ENCODE data around the gene SLC30A7.
"Not testable (repeated sequence)": the region's sequence is repeated elsewhere in the genome, so short reads cannot be mapped to it uniquely, and the experiment has no call there.

SLC30A7 gene

GRCh38 chr1:100889869-100890482 lies 5.9 kb upstream of the SLC30A7 start:
- DNase-seq (ENCODE audit: low read depth in 3 of 3, low spot score in 1 of 3) = not testable (repeated sequence)

GRCh38 chr1:100891380-100891779 lies 4.5 kb upstream of the SLC30A7 start:
- DNase-seq (ENCODE audit: low read depth in 3 of 3, low spot score in 1 of 3) = no peak

- DNase-seq (ENCODE audit: low read depth in 3 of 3, low spot score in 1 of 3) = no peak
These were observed 3.3 kb upstream of the SLC30A7 start for GRCh38 chr1:100892554-100892953.

GRCh38 chr1:100893718-100894117 lies 2.2 kb upstream of the SLC30A7 start:
- no peak for DNase-seq (ENCODE audit: low read depth in 3 of 3, low spot score in 1 of 3)

GRCh38 chr1:100894603-100895539 lies 1.0 kb upstream of the SLC30A7 start, which contains the start of gene EXTL2:
TSS of gene EXTL2 (minus strand) at chr1:100894842. CDS start at chr1:100888757, 6,085 bp downstream.
- peak in 2 of 3 donors; percentile 11 to 31 for DNase-seq (ENCODE audit: low read depth in 3 of 3, low spot score in 1 of 3)

GRCh38 chr1:100896481-100896982 lies 642 bp downstream of the SLC30A7 start:
- peak; percentile 16 to 29 (median 19) for DNase-seq (ENCODE audit: low read depth in 3 of 3, low spot score in 1 of 3)

- no peak for DNase-seq (ENCODE audit: low read depth in 3 of 3, low spot score in 1 of 3)
These were observed 6.5 kb downstream of the SLC30A7 start for GRCh38 chr1:100902365-100902764.

- DNase-seq (ENCODE audit: low read depth in 3 of 3, low spot score in 1 of 3) = no peak
These were observed 7.9 kb downstream of the SLC30A7 start for GRCh38 chr1:100903777-100904176.

- no peak for DNase-seq (ENCODE audit: low read depth in 3 of 3, low spot score in 1 of 3)
These were observed 8.6 kb downstream of the SLC30A7 start for GRCh38 chr1:100904528-100904927.

- no peak for DNase-seq (ENCODE audit: low read depth in 3 of 3, low spot score in 1 of 3)
These were observed 9.3 kb downstream of the SLC30A7 start for GRCh38 chr1:100905181-100905580.

GRCh38 chr1:100907887-100908286 lies 12.0 kb downstream of the SLC30A7 start:
- DNase-seq (ENCODE audit: low read depth in 3 of 3, low spot score in 1 of 3) = no peak

GRCh38 chr1:100909018-100909417 lies 13.1 kb downstream of the SLC30A7 start:
- no peak for DNase-seq (ENCODE audit: low read depth in 3 of 3, low spot score in 1 of 3)

GRCh38 chr1:100912019-100912418 lies 16.1 kb downstream of the SLC30A7 start:
- DNase-seq (ENCODE audit: low read depth in 3 of 3, low spot score in 1 of 3) = no peak

- DNase-seq (ENCODE audit: low read depth in 3 of 3, low spot score in 1 of 3) = no peak
These were observed 25.3 kb downstream of the SLC30A7 start for GRCh38 chr1:100921110-100921706.

GRCh38 chr1:100924212-100924611 lies 28.3 kb downstream of the SLC30A7 start:
- DNase-seq (ENCODE audit: low read depth in 3 of 3, low spot score in 1 of 3) = no peak

- no peak for DNase-seq (ENCODE audit: low read depth in 3 of 3, low spot score in 1 of 3)
These were observed 29.1 kb downstream of the SLC30A7 start for GRCh38 chr1:100924991-100925390.

GRCh38 chr1:100926240-100926639 lies 30.4 kb downstream of the SLC30A7 start:
- DNase-seq (ENCODE audit: low read depth in 3 of 3, low spot score in 1 of 3) = no peak

GRCh38 chr1:100927276-100927675 lies 31.4 kb downstream of the SLC30A7 start:
- peak in 2 of 3 donors; percentile 22 to 41 for DNase-seq (ENCODE audit: low read depth in 3 of 3, low spot score in 1 of 3)

- no peak for DNase-seq (ENCODE audit: low read depth in 3 of 3, low spot score in 1 of 3)
These were observed 32.2 kb downstream of the SLC30A7 start for GRCh38 chr1:100928128-100928527.

GRCh38 chr1:100930494-100930893 lies 34.6 kb downstream of the SLC30A7 start:
- no peak for DNase-seq (ENCODE audit: low read depth in 3 of 3, low spot score in 1 of 3)

- DNase-seq (ENCODE audit: low read depth in 3 of 3, low spot score in 1 of 3) = no peak
These were observed 35.8 kb downstream of the SLC30A7 start for GRCh38 chr1:100931716-100932115.

- DNase-seq (ENCODE audit: low read depth in 3 of 3, low spot score in 1 of 3) = not testable (repeated sequence)
These were observed 37.7 kb downstream of the SLC30A7 start for GRCh38 chr1:100933555-100933954.

Measured in stimulated activated CD4-positive, alpha-beta T cell treated with anti-CD3 and anti-CD28 coated beads, TNF-alpha, amount 100 ng/mL, for 1 hour (primary cell).